ENCODE measurements around the gene TMEM183A.

DNA sequence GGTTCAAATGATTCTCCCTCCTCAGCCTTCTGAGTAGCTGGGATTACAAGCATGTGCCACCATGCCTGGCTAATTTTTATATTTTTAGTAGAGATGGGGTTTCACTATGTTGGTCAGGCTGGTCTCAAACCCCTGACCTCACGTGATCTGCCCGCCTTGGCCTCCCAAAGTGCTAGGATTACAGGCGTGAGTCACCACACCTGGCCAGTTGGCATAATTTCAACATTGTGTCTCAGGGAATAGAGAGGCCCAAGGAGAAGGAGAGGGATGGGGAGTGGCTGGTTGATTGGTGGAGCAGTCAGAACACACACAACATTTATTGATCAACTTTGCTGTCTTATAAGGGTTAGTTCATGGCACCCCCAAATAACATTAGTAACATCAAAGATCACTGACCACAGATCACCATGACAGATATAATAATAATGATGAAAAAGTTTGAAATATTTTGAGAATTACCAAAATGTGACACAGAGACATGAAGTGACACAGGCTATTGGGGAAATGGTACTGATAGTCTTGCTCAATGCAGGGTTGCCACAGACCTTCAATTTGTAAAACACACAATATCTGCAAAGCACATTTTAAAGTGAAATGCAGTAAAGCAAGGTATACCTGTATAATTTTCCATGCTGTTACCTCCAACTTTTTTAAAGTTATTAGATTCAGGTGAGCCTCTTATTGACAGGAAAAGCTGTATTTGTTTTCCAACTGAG lies 24.3 kb upstream of the TMEM183A start:
- TF ChIP-seq EP300 (IDR thresholded peaks at IDR 0.05), result no peak
- TF ChIP-seq POLR2A (IDR thresholded peaks at IDR 0.05), result no peak
- TF ChIP-seq, protein P1, sequence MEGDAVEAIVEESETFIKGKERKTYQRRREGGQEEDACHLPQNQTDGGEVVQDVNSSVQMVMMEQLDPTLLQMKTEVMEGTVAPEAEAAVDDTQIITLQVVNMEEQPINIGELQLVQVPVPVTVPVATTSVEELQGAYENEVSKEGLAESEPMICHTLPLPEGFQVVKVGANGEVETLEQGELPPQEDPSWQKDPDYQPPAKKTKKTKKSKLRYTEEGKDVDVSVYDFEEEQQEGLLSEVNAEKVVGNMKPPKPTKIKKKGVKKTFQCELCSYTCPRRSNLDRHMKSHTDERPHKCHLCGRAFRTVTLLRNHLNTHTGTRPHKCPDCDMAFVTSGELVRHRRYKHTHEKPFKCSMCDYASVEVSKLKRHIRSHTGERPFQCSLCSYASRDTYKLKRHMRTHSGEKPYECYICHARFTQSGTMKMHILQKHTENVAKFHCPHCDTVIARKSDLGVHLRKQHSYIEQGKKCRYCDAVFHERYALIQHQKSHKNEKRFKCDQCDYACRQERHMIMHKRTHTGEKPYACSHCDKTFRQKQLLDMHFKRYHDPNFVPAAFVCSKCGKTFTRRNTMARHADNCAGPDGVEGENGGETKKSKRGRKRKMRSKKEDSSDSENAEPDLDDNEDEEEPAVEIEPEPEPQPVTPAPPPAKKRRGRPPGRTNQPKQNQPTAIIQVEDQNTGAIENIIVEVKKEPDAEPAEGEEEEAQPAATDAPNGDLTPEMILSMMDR (IDR thresholded peaks at IDR 0.05), result no peak

All from ovary (tissue), 3 donors.